Endothelial cell of umbilical vein (primary cell): Measurements from ENCODE around the gene PDE11A. TPM values are rescaled to one million over a fixed set of nuclear protein-coding genes. Genes with fewer than 3 reads are reported as not detected.

ENCODE experiments used
- BruUV-seq: library from RNA; stranded (reverse); fragments of 400-500 nt; replicated peaks from 2 replicates; lab custom pipeline; 2021; lab: Mats Ljungman, UMichigan
- CTCF ChIA-PET: fragments of 300-600, 350-600 bp; sonication (Branson Sonifier 250); formaldehyde crosslinking; loops from one replicate; lab custom pipeline; 2021; ENCODE audit warnings: antibody characterized with exemption, inconsistent platforms; lab: Charles Lee
- POLR2A ChIA-PET: fragments of 300-600, 350-600 bp; sonication (Branson Sonifier 250); formaldehyde crosslinking; loops from one replicate; lab custom pipeline; 2021; ENCODE audit warnings: antibody characterized with exemption, inconsistent platforms; lab: Charles Lee
- DNase-seq: peaks from one replicate; pipeline ENCODE4 v3.0.0-alpha.2; 2011; ENCODE audit warnings: low read depth, low spot score
- FAIRE-seq: peaks from 2 replicates; lab custom pipeline; 2011; peaks lifted over from hg19 to GRCh38; lab: Jason Lieb, UNC
- H2AFZ ChIP-seq: 2 replicates; pipeline ENCODE4 v1.6.0; 2012; ENCODE audit warnings: low read depth, low read length, control low read depth, inconsistent platforms
- H3K27ac ChIP-seq: 2 replicates; pipeline ENCODE4 v1.5.1; 2011; ENCODE audit warnings: low read depth, mild to moderate bottlenecking, control low read depth, low read length, moderate library complexity; ENCODE audit not compliant: insufficient read depth
- H3K27me3 ChIP-seq, 2 experiments: 2 replicates each; pipeline versions ENCODE4 v1.6.0 to v1.6.1; 2011; ENCODE audit warnings: low read length in 2 of 2, mixed read lengths in 1 of 2; ENCODE audit not compliant: control insufficient read depth in 2 of 2, insufficient read depth in 2 of 2
- H3K36me3 ChIP-seq, 2 experiments: 2 replicates in 1 of 2; 3 replicates in 1 of 2; pipeline ENCODE4 v1.5.1; 2011; ENCODE audit warnings: low read length in 2 of 2, mild to moderate bottlenecking in 1 of 2, moderate library complexity in 1 of 2; ENCODE audit not compliant: control insufficient read depth in 2 of 2, insufficient read depth in 2 of 2; ENCODE audit errors: extremely low read depth in 1 of 2
- H3K4me1 ChIP-seq: 3 replicates; pipeline ENCODE4 v1.5.1; 2011; ENCODE audit warnings: mild to moderate bottlenecking, low read length; ENCODE audit not compliant: control insufficient read depth, insufficient read depth; ENCODE audit errors: extremely low read depth
- H3K4me2 ChIP-seq: 2 replicates; pipeline ENCODE4 v1.6.1; 2011; ENCODE audit warnings: low read length, control low read depth, mixed read lengths; ENCODE audit not compliant: insufficient read depth
- H3K4me3 ChIP-seq, 3 experiments: fragments of 200-600 bp in 1 of 3; sonication (generic), shearing (Covaris generic) in 1 of 3; replicated peaks in 1 of 3; 2 replicates each; pipeline ENCODE4 v1.5.1; 2011 to 2016; ENCODE audit warnings: control low read depth in 3 of 3, low read length in 3 of 3, mild to moderate bottlenecking in 2 of 3, inconsistent platforms in 1 of 3, low read depth in 1 of 3, moderate library complexity in 1 of 3; ENCODE audit not compliant: insufficient read depth in 1 of 3
- H3K79me2 ChIP-seq: 2 replicates; pipeline ENCODE4 v1.6.0; 2012; ENCODE audit warnings: low read length, inconsistent platforms; ENCODE audit not compliant: control insufficient read depth, insufficient read depth
- H3K9ac ChIP-seq: replicated peaks from 2 replicates; pipeline ENCODE3; 2011; ENCODE audit warnings: low read length, control low read depth; ENCODE audit not compliant: insufficient read depth; ENCODE audit errors: extremely low read depth
- H3K9me1 ChIP-seq: replicated peaks from 3 replicates; pipeline ENCODE4 v1.6.0; 2011; ENCODE audit warnings: mild to moderate bottlenecking, low read length; ENCODE audit not compliant: control insufficient read depth, insufficient read depth; ENCODE audit errors: extremely low read depth
- H3K9me3 ChIP-seq: replicated peaks from 2 replicates; pipeline ENCODE4 v1.5.1; 2012; ENCODE audit warnings: low read length, inconsistent platforms; ENCODE audit not compliant: control insufficient read depth, insufficient read depth
- H4K20me1 ChIP-seq: replicated peaks from 2 replicates; pipeline ENCODE3; 2011; ENCODE audit warnings: mild to moderate bottlenecking, low read length; ENCODE audit not compliant: control insufficient read depth, insufficient read depth; ENCODE audit errors: extremely low read depth
- CTCF ChIP-seq, 2 donors: IDR thresholded peaks; 1 replicate in 1 of 2; 2 replicates in 1 of 2; pipeline ENCODE4 v1.5.1; 2011; ENCODE audit warnings: low read length in 2 of 2, mild to moderate bottlenecking in 2 of 2, moderate library complexity in 2 of 2, control low read depth in 1 of 2, inconsistent platforms in 1 of 2, low read depth in 1 of 2; ENCODE audit not compliant: insufficient read depth in 1 of 2; ENCODE audit errors: extremely low read depth in 1 of 2
- EZH2 ChIP-seq: IDR thresholded peaks from 2 replicates; pipeline ENCODE4 v1.6.1; 2012; ENCODE audit warnings: borderline replicate concordance, low read depth, mild to moderate bottlenecking, moderate library complexity, low read length, inconsistent platforms; ENCODE audit not compliant: severe bottlenecking
- FOS ChIP-seq: IDR thresholded peaks from 2 replicates; pipeline ENCODE4 v1.6.1; 2011; ENCODE audit warnings: mild to moderate bottlenecking, low read length, moderate library complexity, borderline replicate concordance; ENCODE audit not compliant: insufficient read depth
- GATA2 ChIP-seq: IDR thresholded peaks from 2 replicates; pipeline ENCODE4 v1.7.0; 2011; ENCODE audit warnings: low read depth, mild to moderate bottlenecking, moderate library complexity, mixed read lengths, low read length; ENCODE audit not compliant: insufficient read length, insufficient read depth
- JUN ChIP-seq: IDR thresholded peaks from 2 replicates; pipeline ENCODE4 v1.6.1; 2011; ENCODE audit warnings: borderline replicate concordance, low read depth; ENCODE audit not compliant: insufficient read length, insufficient read depth
- MAX ChIP-seq: IDR thresholded peaks from 2 replicates; pipeline ENCODE4 v1.6.1; 2011; ENCODE audit not compliant: insufficient read depth, insufficient read length
- MYC ChIP-seq: IDR thresholded peaks from one replicate; pipeline ENCODE4 v1.6.1; 2011; ENCODE audit warnings: mild to moderate bottlenecking, low read depth, low read length
- POLR2A ChIP-seq: IDR thresholded peaks from 2 replicates; pipeline ENCODE4 v1.6.1; 2012; ENCODE audit warnings: low read depth, mild to moderate bottlenecking, control low read depth, low read length
- POLR2AphosphoS5 ChIP-seq: IDR thresholded peaks from 2 replicates; pipeline ENCODE4 v1.6.1; 2012; ENCODE audit warnings: low read depth, mild to moderate bottlenecking, control low read depth, low read length, moderate library complexity; ENCODE audit not compliant: insufficient read depth
- dilution Hi-C: fragments of 300-500 bp; cut with MboI; formaldehyde crosslinking; loops from one replicate; pipeline ENCODE4 v1.15.0; 2019; ENCODE audit warnings: low sequenced_read_pairs; ENCODE audit not compliant: extremely low pct_ligation_motif_present
- intact Hi-C: fragments of 100-400 bp; cut with micrococcal nuclease; formaldehyde crosslinking; loops from one replicate; pipeline ENCODE4 v1.10.0; 2022
- polyA plus RNA-seq, 4 experiments: library from polyadenylated mRNA; depleted of rRNA in 3 of 4; stranded (reverse) in 3 of 4; unstranded in 1 of 4; fragments of >200 nt; gene quantifications; 2 replicates each; pipeline versions ENCODE4 v1.2.1 to v1.2.3, GENCODE V29; 2011 to 2012; ENCODE audit warnings: missing spikeins in 1 of 4
- total RNA-seq: library from RNA; stranded (reverse); gene quantifications from 2 replicates; pipeline ENCODE4 v1.2.3, GENCODE V29; 2021

PDE11A gene
- total and polyA plus RNA-seq, 2 donors (not counting 3 experiments of a cell fraction or from before 2014, with no cell fraction given): 0.07 to 0.51 TPM

- FAIRE-seq (no peak), DNase-seq (no peak)
- intact Hi-C loops (no loop called here), dilution Hi-C loops (no loop called here)
- POLR2A ChIA-PET: no interaction called here
- no peaks in the 10 kb centered on the region for H3K9me1 ChIP-seq
- H3K4me2 ChIP-seq: no peak overlapping the region
- BruUV-seq: no TSS peak
- H4K20me1 ChIP-seq: no peaks in the 10 kb centered on the region
- no peaks in the 10 kb centered on the region for H3K36me3 ChIP-seq
- no peaks in the 10 kb centered on the region for H3K4me1 ChIP-seq
- H3K27ac ChIP-seq: no peak overlapping the region
- no peak overlapping the region for H3K9ac ChIP-seq
- no peaks in the 10 kb centered on the region for H3K79me2 ChIP-seq
- no peaks in the 10 kb centered on the region for H3K9me3 ChIP-seq
- no peak overlapping the region for H2AFZ ChIP-seq
- H3K27me3 ChIP-seq: no peaks in the 10 kb centered on the region
- no peak for TF ChIP-seq FOS
- no peak for TF ChIP-seq MYC
- no peak for TF ChIP-seq GATA2
- no peak for TF ChIP-seq POLR2AphosphoS5
- no peak for TF ChIP-seq MAX
- no peak for TF ChIP-seq CTCF (IDR thresholded peaks at IDR 0.05; ENCODE audit: extremely low read depth in 1 of 2, insufficient read depth in 1 of 2, low read depth in 1 of 2, low read length in 2 of 2)
- TF ChIP-seq POLR2A: no peak
- TF ChIP-seq EZH2: no peak
- no peak for TF ChIP-seq JUN
- no peak overlapping the region for H3K4me3 ChIP-seq
- CTCF ChIA-PET: interaction anchor here (1.5 kb wide), 1 partner anchor 10 kb away, joined by 7 read pairs; no protein-coding TSS in a partner anchor
Observed at GRCh38 chr2:177897278-177897677, 175.3 kb downstream of the PDE11A start.
